HG03196 (cell line): ENCODE results near the gene CPTP.

Experiments
- ATAC-seq: cut with Tn5 transposase; IDR thresholded peaks from one replicate; pipeline ENCODE4 v1.9.1; 2021; ENCODE audit not compliant: unreplicated experiment

CPTP gene

DNA sequence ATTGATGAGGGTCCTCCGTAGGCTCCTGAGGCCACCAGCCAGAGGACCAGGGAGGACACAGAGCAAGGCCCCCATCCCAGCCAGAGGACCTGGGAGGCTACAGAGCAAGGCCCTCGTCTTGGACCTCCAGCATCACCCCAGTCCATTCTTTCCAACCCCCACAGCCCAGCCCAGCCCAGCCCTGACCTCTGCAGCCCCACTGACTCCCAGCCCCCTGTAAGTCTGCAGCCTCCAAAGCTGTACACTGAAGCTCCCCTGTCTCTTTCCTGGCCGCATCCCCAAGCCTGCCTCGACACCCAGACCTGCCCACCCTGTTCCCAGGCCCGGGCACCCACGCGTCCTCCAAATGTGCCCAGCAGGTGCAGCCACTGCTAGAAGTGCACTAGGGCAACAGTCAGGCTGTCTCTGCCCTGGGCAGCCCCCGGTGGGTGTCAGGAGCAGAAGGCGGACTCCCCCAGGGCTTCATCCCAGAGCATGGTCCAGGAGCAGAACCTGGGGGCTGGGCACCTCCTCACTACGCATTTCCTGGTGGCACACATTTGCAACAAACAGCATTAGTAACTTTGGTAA lies 22.5 kb downstream of the CPTP start:
- no peak for ATAC-seq

DNA sequence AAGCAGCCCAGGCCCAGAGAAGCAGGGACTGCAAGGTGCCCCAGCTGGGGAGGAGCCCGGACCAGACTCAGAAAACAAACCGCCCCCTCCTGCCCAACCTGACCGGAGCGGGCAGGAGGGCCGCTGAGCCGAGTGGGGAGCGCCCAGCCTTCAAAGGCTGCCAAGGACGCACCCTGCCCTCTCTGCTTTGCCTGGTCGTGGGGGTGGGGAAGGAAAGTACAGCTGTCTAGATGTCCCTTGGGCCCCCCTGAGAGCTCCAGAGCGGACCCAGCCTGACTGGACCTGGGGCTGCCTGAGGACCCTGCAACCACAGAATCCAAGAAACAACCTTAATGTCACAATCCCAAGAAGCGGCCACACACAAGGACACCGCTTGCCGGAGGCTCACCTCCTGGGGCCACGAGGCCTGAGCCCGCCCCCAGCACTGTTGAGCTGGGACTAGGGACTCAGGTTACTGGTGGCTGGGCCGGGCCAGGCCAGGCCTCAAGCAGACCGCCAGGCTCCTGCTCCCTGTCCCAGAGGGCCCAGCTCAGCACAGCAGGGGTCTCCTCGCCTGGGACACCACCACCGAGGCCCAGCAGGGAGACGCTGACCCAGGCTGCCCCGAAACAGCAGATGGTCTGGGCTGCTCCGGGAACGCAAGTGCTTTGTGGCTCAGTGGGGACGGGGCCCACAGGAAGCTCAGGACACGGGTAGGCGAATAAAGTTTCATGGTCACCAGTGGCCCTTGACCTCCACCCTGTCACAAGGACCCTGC lies 23.2 kb downstream of the CPTP start:
- no peak for ATAC-seq

DNA sequence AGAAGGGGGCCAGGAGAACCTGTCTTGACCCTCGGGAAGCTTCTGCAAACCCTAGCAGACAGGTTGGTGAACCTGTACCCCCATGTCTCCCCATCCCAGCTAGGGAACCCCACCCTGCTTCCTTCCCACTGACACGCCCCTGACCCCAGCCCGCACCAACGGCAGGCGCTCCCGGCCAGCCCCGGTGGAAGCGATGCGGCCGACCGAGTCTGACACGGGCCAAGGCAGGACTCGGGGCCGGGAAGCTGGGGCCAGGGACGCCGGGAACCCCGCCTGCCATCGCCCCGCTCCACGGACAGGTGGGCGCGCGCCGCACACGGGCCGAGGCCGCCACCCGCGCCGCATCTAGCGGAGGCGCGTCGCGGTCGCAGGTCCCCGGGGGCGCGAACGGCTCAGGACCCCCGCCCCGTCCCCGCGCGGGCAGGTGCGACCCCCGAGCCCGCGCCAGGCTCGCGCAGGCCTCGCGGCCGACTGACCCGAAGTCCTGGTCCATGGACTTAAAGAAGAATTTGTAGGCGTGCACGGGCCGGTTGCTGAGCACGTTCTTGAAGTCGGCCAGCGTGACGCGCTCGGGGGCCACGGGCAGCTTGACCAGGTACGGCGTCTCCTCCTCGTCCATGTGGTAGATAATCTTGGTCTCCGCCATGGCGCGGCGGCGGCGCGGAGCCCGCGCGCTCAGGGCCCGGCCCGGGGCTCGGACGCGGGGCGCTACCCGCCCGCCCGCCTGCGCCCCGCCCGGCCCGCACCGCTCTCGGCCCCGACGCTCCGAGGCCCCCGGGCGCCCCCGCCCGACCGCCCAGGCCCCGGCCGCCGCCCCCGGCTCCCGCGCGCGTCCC lies 24.0 kb downstream of the CPTP start:
- peak; percentile 24 for ATAC-seq

DNA sequence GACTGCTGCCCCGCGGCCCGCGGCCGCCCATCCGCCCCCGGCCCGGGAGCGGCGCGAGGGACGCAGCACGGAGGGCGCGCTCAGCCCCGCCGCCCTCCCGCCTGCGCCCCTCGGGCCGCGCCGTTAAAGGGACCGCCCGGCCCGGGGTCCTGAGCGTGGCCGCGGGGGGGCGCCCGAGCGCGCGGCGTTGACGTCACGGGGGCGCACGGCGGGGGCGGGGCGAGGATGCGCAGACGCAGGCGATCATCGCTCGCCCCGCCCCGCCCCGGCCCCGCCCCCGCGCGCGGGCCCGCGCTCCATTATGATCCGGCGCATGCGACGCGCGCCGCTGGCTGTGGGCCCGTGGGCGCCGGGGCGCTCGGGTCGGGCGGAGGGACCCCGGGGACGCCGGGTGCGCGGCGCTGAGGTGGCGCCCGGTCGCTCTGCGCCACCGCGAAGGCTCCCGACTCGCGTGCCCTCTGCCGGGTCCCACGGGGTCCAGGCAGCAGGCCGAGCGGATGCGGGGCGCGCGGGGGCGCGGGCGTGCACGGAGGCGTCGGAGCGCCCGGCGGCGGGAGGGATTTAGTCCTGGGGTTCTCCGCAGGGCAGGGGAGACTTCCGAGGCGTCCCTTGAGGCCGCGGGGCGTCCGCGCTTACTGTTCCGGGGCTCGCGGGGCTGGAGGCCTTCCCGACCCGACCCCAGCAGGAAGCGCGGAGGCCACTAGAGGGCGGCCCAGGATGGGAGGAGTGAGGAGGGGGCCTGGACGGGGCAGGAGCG lies 24.8 kb downstream of the CPTP start, which contains the start of gene DVL1:
Gene DVL1, minus strand, starts transcription at position 163 of the 757 bp plus-strand sequence. CDS start 353 bp downstream, outside the sequence.
- ATAC-seq, result peak; percentile 54

DNA sequence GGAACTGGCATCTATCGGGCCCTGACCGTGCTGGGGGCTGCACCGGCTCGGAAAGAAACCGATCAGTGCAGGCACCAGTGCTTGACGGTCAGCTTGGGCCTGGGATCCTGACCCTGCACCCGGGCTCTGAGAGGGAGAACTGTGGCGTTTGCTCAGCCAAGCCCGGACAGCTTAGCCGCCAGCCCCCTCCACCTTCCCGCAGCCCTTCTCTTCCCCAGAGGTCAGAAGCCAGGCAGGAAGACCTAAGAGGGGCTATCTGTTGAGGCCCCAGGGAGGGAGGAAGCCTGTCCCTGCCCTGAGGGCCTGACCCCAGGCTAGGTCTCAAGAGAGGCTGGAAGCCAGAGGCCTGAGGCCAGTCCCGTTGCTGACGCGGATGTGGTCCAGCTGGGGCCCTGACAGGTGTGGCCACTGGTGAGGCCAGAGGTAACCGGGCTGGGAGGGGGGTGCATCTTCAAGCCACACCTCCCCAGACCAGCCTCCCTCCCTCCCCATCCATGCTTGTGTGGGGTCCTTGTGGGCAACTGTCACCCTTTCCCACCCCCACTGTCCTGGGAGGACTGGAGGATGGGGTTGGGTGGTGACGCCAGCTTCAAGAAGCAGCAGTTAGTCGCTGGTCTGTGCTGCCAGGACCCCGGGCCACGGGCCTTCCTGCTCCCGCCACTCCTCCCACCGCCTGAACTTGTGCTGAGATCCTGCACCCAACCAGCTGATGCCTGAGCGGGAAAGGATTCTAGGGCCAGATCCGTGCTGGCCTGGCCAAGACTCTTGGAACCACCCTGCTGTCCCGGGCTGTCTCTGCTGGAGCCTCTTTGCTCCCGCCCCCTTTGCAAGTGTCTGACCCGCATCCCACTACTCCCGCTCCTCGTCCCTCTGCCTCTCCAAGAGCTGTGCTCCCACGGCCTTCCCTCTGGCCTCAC lies 27.2 kb downstream of the CPTP start:
- no peak for ATAC-seq

DNA sequence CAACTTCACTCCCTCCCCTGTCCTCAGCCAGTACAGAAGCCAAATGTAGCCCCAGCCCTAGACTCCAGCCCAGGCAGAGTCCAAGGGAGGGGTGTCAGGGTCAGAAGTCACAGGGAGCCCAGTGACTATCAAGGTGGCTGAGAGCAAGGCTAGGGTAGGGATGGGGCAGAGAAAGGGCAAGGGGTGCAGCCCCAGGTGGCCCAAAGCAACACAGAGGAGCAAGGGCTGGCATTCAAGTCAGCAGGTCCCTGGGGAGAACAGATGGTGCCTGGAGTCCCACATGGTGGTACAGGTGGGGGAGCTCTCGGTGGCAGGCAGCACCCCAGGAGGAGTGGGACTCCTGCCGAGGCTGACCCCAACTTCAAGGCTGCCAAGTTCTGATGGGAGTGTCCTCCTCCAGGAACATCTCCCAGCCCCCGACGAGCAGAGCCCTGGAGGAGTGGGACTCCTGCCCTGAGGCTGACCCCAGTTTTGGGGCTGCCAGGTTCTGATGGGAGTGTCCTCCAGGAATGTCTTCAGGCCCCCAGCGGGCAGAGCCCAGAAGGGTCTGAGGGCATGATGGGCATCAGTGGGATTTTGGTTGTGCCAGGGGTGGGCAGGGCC lies 28.3 kb downstream of the CPTP start:
- no peak for ATAC-seq

DNA sequence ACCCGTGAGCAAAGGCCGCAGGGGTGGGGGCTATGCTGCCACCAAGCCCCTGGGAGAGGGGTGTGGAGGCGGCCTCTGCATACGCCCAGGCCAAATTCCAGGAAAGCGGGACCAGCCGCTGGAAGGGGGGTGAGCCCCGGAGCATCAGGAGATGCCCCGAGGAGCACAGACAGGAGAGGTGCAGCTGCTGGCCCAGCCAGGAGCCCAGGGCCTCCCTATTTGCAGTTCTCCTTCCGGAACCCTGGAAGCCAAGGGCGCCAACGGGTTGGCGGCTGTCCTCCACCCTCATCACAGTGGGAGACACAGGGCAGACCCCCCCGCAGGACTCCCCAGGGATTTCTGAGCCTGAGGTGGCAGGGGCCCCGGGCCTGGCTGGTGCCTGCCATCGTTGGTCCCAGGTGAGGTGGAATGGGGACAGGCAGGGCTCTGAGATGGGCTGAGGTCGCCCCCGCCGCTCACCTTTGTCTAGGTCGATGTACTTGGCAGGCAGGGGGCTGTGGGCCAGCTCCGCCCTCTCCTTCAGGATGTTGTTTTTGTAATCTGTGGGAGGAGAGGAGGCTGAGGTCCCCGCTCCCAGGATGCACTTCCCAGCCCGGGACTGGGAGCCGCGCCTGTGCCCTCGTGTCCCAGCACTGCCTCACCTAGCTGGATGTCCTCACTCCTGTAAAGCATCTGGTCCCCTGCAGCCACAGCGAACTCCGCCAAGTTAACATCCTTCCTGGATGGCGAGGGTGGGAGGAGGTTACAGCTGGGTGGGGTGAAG lies 29.0 kb downstream of the CPTP start:
- ATAC-seq, result no peak

DNA sequence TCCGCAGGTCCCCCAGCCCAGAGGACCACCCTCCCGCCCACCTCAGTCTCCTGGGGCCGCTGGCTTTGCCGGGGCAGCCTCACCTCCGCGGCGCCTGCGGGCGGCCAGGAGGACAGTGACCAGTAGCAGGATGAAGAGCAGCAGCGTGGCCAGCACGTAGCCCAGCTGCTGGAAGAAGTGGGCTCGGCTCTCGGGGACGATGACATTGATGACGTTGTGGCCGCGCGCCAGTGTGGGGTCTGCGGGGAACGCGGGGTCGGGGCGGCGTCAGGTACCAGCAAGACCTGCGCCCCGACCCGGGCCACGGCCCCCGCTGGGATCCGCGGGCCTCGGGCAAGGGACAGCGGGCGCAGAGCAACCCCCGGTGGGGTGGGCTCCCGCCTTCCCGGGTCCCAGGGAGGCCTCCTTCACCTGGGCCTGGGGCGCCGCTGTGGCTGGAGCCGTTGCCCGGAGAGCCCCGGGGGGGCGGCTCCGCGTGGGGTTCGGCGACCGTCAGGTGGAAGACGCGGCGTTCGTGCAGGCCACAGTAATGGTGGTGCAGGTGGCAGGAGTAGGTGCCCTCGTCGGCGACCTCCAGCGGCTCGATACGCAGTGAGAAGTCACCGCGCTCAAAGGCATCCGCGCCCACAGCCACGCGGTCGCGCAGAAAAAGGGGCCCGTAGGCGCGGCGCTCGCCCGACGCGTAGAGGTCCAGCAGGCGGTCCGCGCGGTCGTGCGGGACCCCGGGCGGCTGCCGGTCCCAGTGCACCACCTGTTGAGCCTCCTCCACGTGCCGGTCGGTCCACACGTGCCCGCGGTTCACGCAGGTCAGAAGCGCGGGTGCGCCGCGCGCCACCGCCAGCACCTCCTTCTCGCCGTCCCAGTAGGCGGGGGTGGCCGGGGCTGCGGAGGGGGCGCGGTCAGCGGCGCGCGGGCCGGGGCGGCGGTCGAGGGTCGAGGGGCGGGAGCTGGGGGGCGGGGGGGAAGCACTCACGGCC lies 30.0 kb downstream of the CPTP start:
- no peak for ATAC-seq

DNA sequence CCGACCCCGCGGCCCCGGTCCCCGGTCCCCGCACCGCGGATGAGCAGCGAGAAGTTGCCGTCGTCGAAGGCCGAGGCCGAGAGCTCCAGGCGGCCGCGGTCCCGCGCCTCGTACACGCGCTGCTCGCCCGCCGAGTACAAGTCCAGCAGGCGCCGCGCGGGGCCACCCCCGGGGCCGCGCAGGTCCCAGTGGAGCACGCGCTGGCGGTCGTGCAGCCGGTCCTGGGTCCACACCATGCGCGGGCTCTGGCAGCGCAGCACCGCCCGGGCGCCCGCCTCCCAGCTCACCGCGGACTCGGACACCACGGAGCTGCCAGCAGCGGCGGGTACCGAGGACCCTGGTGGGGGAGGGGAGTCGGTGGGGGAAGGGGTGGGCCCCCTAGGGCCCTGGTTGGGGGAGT lies 30.8 kb downstream of the CPTP start:
- ATAC-seq, result no peak

DNA sequence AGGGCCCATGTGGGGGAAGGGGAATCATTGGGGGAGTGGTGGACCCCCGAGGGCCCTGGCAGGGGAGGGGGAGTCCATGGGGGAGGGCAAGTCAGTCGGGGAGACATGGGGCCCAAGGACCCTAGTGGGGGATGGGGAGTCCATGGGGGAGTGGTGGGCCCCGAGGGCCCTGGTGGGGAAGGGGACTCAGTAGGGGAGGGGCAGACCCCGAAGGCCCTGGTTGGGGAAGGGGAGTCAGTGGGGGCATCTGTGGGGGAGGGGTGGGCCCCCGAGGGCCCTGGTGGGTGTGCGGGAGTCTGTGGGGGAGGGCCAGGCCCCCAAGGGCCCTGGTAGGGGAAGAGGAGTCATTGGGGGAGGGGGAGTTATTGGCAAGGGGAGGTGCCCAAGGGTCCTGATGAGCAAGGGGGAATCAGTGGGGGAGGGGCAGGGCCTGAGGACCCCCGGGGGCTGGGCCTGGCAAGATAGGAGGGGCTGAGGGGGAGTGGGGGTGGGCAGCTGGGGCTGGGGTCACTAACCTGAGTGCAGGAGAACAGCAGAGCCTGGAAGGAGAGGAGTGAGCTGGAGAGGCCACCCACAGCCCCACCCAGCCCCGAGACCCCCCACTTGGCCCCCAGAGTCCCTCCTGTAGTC lies 31.7 kb downstream of the CPTP start:
- ATAC-seq, result no peak

DNA sequence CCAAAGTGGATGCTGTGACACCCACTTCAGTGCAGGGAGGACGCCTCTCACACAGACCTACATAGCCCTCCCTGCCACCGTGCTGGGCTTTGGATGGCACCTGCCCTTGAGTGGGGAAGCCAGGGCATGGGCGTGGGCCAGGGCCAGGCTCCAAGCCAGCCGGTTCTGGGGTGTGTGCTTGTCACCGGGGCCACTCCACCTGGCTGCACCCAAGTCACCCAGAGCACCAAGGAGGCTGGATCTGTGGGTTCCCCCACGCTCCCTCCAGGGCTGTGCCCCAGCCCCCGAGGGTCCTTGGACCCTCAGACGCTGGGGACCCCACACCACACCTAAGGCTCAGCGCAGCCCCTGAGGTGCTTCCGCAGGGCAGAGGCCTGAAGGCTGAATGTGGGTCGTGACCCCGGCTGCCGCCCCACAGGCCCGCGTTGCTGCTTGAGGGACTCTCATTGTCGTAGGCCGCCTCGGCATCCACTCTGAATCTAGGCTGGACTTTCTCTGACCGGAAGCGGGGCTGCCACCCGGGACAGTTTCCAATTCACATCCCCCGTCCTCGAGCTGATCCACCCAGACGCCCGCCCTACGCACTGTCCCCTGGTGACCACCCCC lies 32.3 kb downstream of the CPTP start:
- ATAC-seq, result no peak

DNA sequence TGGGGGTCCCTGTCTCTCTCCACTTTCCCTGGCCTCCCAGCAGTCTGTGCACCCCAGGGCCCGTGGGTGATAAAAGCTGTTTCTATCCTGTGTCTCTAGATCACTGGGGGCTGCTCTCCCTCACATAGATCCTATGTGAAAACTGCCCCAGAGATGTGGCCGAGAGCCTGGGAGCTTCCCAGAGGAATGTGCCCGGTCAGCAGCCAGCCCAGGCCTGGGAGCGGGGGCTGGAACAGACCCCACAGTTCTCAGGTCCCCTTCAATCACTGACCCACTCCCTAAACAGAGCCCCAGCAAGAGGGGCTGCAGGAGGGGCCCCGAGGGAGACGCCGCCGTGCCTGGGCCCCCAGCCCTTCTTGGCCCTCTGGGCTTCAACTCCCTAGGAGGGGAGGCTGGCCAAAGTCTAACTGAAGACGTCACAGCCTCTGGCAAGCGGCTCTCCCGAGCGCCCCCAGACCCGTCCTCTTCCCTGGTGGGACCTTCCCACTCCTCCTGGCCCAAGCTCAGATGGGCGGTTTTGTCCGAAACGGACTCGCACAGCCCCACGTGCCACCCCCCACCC lies 33.4 kb downstream of the CPTP start:
- no peak for ATAC-seq

DNA sequence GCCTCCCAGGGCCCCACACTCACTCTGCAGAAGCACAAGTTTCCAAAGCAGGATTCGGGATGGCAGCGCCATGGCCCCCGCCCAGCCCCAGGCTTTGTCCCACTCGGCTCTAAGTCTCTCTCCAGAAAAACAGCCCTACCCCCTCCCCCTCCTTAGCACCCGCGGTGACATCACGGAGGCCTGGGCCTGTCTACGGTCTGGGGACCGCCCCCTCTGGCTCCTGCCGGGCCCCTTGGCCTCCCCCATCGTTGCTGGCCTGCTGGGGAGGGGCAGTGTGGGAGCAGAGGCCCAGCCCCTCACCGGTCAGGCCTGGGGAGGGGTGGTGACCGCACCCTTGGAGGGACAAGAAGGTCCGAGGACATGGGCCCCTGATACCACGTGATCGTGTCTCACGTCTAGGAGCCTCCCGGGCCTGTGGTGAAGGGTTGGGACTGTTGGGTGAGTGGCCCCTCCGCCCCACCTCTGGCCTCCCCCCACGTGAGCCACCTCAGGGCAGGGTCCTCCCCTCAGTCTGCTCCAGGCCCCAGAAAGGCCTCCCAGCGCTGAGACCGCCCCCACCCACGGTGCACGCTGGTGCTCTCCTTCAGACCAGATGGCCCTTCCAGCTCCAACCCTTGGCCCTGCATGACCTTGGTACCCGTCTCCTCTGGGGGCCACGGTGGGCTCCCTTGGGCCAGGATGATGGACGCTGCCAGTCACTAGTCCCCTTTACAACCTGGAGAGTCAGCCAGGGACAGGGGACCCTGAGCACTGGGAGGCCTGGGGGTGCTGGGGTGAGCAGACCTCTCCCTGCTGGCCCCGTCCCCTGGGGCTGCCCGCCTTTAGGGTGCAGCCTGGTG lies 34.0 kb downstream of the CPTP start, which contains the start of gene MXRA8:
Gene MXRA8, minus strand, starts transcription at position 123 of the 839 bp plus-strand sequence. Its CDS starts 51 bp downstream, at position 72.
- no peak for ATAC-seq

DNA sequence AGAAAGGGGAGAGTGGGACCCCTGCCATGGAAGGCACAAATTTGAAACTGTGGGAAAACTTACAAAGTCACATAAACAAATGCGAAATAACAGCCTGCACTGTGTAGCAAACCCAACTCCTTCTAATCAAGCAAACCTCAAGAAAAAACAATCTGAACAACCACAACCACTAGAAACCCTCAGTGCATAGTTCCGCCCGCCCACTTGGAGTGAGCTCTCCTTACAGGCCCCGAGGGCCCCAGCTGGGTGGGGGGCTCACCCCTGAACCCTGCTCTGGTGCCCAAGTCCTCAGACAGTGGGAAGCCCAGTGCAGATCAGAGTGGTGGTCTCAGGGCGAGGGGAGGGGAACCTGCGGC lies 34.7 kb downstream of the CPTP start:
- no peak for ATAC-seq

DNA sequence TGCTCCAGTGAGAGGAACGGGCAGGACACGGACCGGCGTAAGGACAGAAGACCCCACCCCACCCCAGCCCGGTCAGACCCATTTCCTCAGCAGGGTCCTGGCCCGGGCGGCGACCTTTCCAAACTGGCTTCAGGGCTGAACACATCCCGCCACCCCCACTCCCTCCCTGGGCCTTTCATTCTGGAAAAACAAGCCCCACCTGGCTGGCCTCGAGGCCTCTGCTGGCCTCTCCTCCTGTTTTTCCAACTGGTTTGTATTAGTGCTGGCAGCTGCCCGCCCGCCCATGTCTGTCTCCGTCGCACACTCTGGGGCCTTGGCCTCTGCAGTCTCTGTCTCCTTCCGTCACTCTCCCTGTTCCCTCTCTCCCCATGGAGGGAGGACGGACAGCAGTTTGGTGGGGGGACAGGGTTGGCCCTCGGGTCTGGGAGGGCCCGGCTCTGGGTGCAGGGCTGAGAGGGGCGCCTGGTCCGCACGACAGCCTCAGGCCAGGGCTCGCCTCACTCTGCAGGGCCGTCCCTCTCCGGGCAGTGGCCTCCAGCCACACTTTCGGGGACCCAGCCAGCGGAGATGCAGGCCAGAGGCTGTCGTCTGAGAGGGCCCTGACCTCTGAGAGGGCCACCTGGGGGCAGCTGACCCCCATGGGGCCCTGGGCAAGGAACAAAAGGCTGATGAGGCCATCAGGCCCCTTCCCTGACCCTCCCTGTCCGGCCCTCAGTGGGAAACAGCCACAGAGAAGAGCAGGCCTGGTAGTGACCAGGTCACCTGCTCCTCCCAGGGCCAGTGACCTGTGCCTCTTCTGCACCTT lies 35.3 kb downstream of the CPTP start:
- no peak for ATAC-seq
